Kidney (tissue), 14 donors: ENCODE results near the gene KRTAP10-3. TPM values are rescaled to one million over a fixed set of nuclear protein-coding genes. Genes with fewer than 3 reads are reported as not detected.

Experiments
- DNase-seq, 5 donors: peaks; one replicate each; pipeline ENCODE4 v3.0.0-alpha.2; 2013 to 2020
- FAIRE-seq: peaks from 2 replicates; lab custom pipeline; 2012; peaks lifted over from hg19 to GRCh38; lab: Jason Lieb, UNC
- H3K27ac ChIP-seq, 2 donors: one replicate each; pipeline ENCODE4 v1.7.0; 2013; ENCODE audit warnings: low read depth in 2 of 2, low read length in 2 of 2, inconsistent platforms in 1 of 2
- H3K27me3 ChIP-seq: one replicate; pipeline ENCODE4 v1.7.1; 2013; ENCODE audit warnings: low read length, inconsistent platforms; ENCODE audit not compliant: control insufficient read depth, insufficient read depth
- H3K36me3 ChIP-seq, 3 donors: one replicate each; pipeline versions ENCODE4 v1.7.0 to v1.7.1; 2013; ENCODE audit warnings: low read length in 3 of 3, control low read depth in 1 of 3, inconsistent platforms in 1 of 3; ENCODE audit not compliant: insufficient read depth in 3 of 3, control insufficient read depth in 2 of 3
- H3K4me1 ChIP-seq, 3 donors: one replicate each; pipeline versions ENCODE4 v1.7.0 to v1.7.1; 2013; ENCODE audit warnings: low read length in 3 of 3, inconsistent platforms in 1 of 3, low read depth in 1 of 3; ENCODE audit not compliant: control insufficient read depth in 2 of 3, insufficient read depth in 2 of 3
- H3K4me3 ChIP-seq, 3 donors: one replicate each; pipeline versions ENCODE4 v1.7.0 to v1.8.1; 2013; ENCODE audit warnings: low read length in 3 of 3, control low read depth in 1 of 3, inconsistent platforms in 1 of 3
- H3K9ac ChIP-seq, 3 donors: one replicate each; pipeline versions ENCODE4 v1.7.0 to v1.7.1; 2013; ENCODE audit warnings: low read length in 3 of 3, control low read depth in 1 of 3, inconsistent platforms in 1 of 3
- H3K9me3 ChIP-seq, 3 donors: one replicate each; pipeline versions ENCODE4 v1.7.0 to v1.7.1; 2013; ENCODE audit warnings: low read length in 3 of 3, control low read depth in 1 of 3, inconsistent platforms in 1 of 3; ENCODE audit not compliant: control insufficient read depth in 2 of 3, insufficient read depth in 1 of 3
- CTCF ChIP-seq: IDR thresholded peaks from 3 replicates; pipeline ENCODE4 v1.5.1; 2012; ENCODE audit warnings: mild to moderate bottlenecking, moderate library complexity, borderline replicate concordance; ENCODE audit not compliant: insufficient read depth; ENCODE audit errors: extremely low read depth
- intact Hi-C: fragments of 100-400 bp; cut with DNase I; formaldehyde crosslinking; loops from one replicate; pipeline ENCODE4 v1.11.1; 2022
- polyA plus RNA-seq: library from polyadenylated mRNA; stranded (reverse); fragments of 350-450 nt; fragmentation: Illumina TruSeq; extraction: RNeasy Lipid Tissue Mini Kit (QIAGEN cat#74804); gene quantifications from one replicate; pipeline ENCODE4 v1.2.3, GENCODE V29; 2014; ENCODE audit warnings: low read depth, low replicate concordance; ENCODE audit not compliant: insufficient read depth
- total RNA-seq: library from RNA; stranded (reverse); fragmentation: NEBNext Ultra II Directional; extraction: Animal tissue kit (Norgen Biotek cat#: 25700); gene quantifications from one replicate; pipeline ENCODE4 v1.2.1, GENCODE V29; 2021
- donor health status: control.
- donor health status: control.
- donor health status: control.
- donor health status: control.
- donor health status: control.
- donor health status: DM: yes; HTN: yes; CAD: no.
- donor health status: Normal renal cell carcinoma (clear cell type).

KRTAP10-3 gene
- total and polyA plus RNA-seq, 2 donors from 2014 or later = not detected

GRCh38 chr21:44516828-44517174 lies 41.8 kb downstream of the KRTAP10-3 start:
- no peak overlapping the region for H3K9ac ChIP-seq
- DNase-seq = peak in 1 of 5 donors; percentile 33
- no peak for FAIRE-seq
- no peak overlapping the region for H3K27ac ChIP-seq
- no peaks in the 10 kb centered on the region for H3K36me3 ChIP-seq
- H3K4me3 ChIP-seq = no peak overlapping the region
- TF ChIP-seq CTCF = no peak
- H3K9me3 ChIP-seq = no peaks in the 10 kb centered on the region
- no peaks in the 10 kb centered on the region for H3K27me3 ChIP-seq
- intact Hi-C loops = no loop called here
- no peaks in the 10 kb centered on the region for H3K4me1 ChIP-seq

- H3K4me1 ChIP-seq = no peaks in the 10 kb centered on the region
- intact Hi-C loops = no loop called here
- no peak for FAIRE-seq
- no peak overlapping the region for H3K27ac ChIP-seq
- H3K9me3 ChIP-seq = no peaks in the 10 kb centered on the region
- H3K27me3 ChIP-seq = no peaks in the 10 kb centered on the region
- peak in 1 of 5 donors; percentile 55 for DNase-seq
- H3K4me3 ChIP-seq = no peak overlapping the region
- H3K9ac ChIP-seq = no peak overlapping the region
- no peaks in the 10 kb centered on the region for H3K36me3 ChIP-seq
- no peak for TF ChIP-seq CTCF
Measured at GRCh38 chr21:44516342-44516741, 42.3 kb downstream of the KRTAP10-3 start.

- FAIRE-seq (no peak), DNase-seq (peak in 1 of 5 donors; percentile 58)
- peaks cover 0 to 3% (median 0%) of the 10 kb centered on the region in 3 donors for H3K4me1 ChIP-seq
- no peak for TF ChIP-seq CTCF
- H3K27me3 ChIP-seq = no peaks in the 10 kb centered on the region
- no peak overlapping the region for H3K27ac ChIP-seq
- H3K9me3 ChIP-seq = no peaks in the 10 kb centered on the region
- H3K9ac ChIP-seq = no peak overlapping the region
- H3K36me3 ChIP-seq = peaks cover 0 to 2% (median 0%) of the 10 kb centered on the region in 3 donors
- no peak overlapping the region for H3K4me3 ChIP-seq
- intact Hi-C loops = no loop called here
Measured at GRCh38 chr21:44515359-44516165, 43.0 kb downstream of the KRTAP10-3 start.
